Upper lobe of left lung (tissue), 4 donors: ENCODE data around the gene ARMS2.

Experiments used
- EP300 ChIP-seq, 4 donors: sonication (generic); formaldehyde crosslinking; IDR thresholded peaks; one replicate each; pipeline ENCODE4 v1.5.1; 2017; ENCODE audit warnings: antibody characterized with exemption in 4 of 4, control low read depth in 2 of 4
- POLR2A ChIP-seq, 4 donors: fragments of 450-650 bp; IDR thresholded peaks; one replicate each; pipeline ENCODE4 v1.5.1; 2016 to 2017; ENCODE audit warnings: antibody characterized with exemption in 4 of 4, mild to moderate bottlenecking in 2 of 4
- TF ChIP-seq, protein P1 (sequence below), 6 experiments: fragments of 450-650 bp in 4 of 6; fragments of 200-600 bp in 2 of 6; sonication (generic) in 2 of 6; IDR thresholded peaks; one replicate each; pipeline ENCODE4 v1.5.1; 2016 to 2019; ENCODE audit warnings: antibody characterized with exemption in 6 of 6

DNA sequence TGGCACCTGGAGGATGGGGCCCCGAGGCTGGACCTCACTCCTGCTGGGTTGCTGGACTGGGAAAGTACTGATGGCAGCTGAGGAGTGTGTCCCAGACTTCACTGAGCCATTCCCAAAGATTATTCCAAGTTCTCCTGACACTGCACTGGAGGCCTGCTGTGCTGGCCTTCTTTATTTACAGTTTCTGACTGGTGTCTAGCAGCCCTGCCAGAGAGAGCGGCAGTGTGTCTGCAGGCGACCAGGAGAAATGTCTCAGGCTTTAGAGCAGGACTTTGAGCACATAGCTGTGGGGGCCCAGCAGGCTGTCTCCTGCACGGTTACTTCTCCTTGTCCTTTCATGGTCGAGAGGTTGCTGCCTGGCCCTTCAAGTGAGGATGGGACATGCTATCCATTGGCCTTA is 23.0 kb downstream of the ARMS2 start:
- TF ChIP-seq, protein P1, sequence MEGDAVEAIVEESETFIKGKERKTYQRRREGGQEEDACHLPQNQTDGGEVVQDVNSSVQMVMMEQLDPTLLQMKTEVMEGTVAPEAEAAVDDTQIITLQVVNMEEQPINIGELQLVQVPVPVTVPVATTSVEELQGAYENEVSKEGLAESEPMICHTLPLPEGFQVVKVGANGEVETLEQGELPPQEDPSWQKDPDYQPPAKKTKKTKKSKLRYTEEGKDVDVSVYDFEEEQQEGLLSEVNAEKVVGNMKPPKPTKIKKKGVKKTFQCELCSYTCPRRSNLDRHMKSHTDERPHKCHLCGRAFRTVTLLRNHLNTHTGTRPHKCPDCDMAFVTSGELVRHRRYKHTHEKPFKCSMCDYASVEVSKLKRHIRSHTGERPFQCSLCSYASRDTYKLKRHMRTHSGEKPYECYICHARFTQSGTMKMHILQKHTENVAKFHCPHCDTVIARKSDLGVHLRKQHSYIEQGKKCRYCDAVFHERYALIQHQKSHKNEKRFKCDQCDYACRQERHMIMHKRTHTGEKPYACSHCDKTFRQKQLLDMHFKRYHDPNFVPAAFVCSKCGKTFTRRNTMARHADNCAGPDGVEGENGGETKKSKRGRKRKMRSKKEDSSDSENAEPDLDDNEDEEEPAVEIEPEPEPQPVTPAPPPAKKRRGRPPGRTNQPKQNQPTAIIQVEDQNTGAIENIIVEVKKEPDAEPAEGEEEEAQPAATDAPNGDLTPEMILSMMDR (IDR thresholded peaks at IDR 0.05): no peak
- TF ChIP-seq POLR2A (IDR thresholded peaks at IDR 0.05): no peak
- TF ChIP-seq EP300 (IDR thresholded peaks at IDR 0.05): no peak
